Neuron (in vitro differentiated cells): ENCODE data around the gene AATK.

Source experiments
- H2AFZ ChIP-seq: one replicate; pipeline ENCODE4 v1.6.1; 2013; ENCODE audit warnings: low read depth, mild to moderate bottlenecking, inconsistent platforms, low read length, moderate library complexity
- H3K27me3 ChIP-seq: one replicate; pipeline ENCODE4 v1.6.1; 2013; ENCODE audit warnings: low read length; ENCODE audit not compliant: insufficient read depth
- H3K36me3 ChIP-seq: one replicate; pipeline ENCODE4 v1.6.1; 2013; ENCODE audit warnings: low read length; ENCODE audit not compliant: insufficient read depth
- H3K4me1 ChIP-seq: one replicate; pipeline ENCODE4 v1.6.1; 2013; ENCODE audit warnings: low read length; ENCODE audit not compliant: insufficient read depth
- H3K4me3 ChIP-seq: 2 replicates; pipeline ENCODE4 v1.5.1; 2013; ENCODE audit warnings: mild to moderate bottlenecking, low read length, moderate library complexity
- H3K9me3 ChIP-seq: one replicate; pipeline ENCODE4 v1.6.1; 2013; ENCODE audit warnings: low read length

AATK gene

GRCh38 chr17:81127133-81127455 lies 38.9 kb downstream of the AATK start:
- no peaks in the 10 kb centered on the region for H3K36me3 ChIP-seq
- H3K27me3 ChIP-seq, result no peaks in the 10 kb centered on the region
- H2AFZ ChIP-seq, result no peak overlapping the region
- no peak overlapping the region for H3K4me3 ChIP-seq
- H3K4me1 ChIP-seq, result peaks cover 41% of the 10 kb centered on the region
- no peaks in the 10 kb centered on the region for H3K9me3 ChIP-seq

GRCh38 chr17:81126281-81127132 lies 39.5 kb downstream of the AATK start:
- Histone ChIP-seq H2AFZ (no peak overlapping the region), H3K27me3 (no peaks in the 10 kb centered on the region), H3K9me3 (no peaks in the 10 kb centered on the region), H3K4me1 (peaks cover 41% of the 10 kb centered on the region), H3K4me3 (no peak overlapping the region), H3K36me3 (no peaks in the 10 kb centered on the region)

- no peak overlapping the region for H2AFZ ChIP-seq
- no peaks in the 10 kb centered on the region for H3K9me3 ChIP-seq
- H3K4me1 ChIP-seq, result peaks cover 32% of the 10 kb centered on the region
- H3K4me3 ChIP-seq, result no peak overlapping the region
- H3K27me3 ChIP-seq, result no peaks in the 10 kb centered on the region
- no peaks in the 10 kb centered on the region for H3K36me3 ChIP-seq
Measured at GRCh38 chr17:81125573-81126081, 40.4 kb downstream of the AATK start.

DNA sequence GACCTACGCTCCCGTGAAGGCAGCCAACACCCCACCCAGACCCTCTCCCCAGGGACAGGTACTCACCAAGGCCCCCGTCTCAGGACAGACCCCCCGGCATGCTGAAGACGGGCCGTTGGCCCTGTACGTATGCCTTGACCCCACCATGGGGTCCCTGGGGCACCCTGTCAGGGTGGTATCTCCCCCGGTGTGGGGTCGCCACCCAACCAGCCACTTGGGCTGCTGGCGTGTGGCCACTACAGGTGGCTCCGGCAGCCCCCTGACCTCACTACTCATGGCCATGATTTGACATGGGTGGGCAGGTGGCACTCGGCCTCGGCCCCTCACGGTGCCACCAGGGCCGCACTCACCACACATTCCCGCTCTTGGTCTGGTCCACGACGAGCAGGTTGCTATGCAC lies 41.6 kb downstream of the AATK start:
- Histone ChIP-seq H3K9me3 (no peaks in the 10 kb centered on the region), H3K27me3 (no peaks in the 10 kb centered on the region), H2AFZ (no peak overlapping the region), H3K4me1 (peaks cover 19% of the 10 kb centered on the region), H3K36me3 (no peaks in the 10 kb centered on the region), H3K4me3 (no peak overlapping the region)

DNA sequence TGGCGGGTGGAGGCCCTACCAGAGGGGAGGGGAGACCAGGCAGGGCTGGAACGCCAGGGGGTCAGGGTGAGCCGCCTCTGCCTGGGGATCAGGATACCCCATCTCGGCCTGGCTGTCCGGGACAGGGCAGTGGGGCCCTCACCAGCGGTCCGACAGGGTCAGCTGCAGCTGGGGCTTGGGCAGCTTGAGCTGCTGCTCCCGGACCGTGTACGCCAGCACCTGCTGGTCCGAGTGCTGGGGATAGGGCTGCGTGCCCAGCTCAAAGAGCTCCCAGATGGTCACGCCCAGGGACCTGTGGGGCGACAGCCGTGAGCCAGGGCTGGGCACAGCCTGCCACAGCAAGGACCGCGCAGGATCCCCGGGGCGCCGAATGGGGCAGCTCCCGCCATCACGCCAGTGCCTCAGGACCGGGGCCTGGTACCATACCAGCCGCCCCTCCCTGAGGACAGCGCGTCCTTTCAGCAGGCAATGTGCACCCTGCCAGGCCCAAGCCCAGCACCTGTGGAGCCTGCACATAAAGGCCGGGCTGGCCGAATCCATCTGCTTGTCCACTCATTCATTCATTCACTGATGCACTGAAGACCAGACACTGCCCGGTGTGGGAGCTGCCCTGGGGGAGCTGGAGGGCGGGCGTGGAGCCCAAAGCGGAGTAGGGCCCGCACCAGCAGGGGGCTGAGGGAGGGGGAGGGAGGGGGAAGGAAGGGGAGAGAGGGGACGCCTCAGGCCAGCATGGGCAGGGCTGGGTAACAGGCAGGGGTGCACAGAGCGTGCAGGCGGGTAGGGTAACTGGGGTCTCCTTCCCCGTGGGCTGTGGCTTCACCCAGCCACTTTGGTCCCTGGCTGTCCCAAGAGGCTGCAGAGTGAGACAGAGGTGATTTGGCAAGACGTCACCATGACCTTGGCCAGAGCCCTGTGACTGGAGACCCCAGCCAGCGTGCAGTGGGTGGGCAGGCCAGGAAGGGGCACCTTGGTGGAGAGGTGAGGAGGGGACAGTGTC lies 42.7 kb downstream of the AATK start:
- no peaks in the 10 kb centered on the region for H3K36me3 ChIP-seq
- H3K9me3 ChIP-seq, result no peaks in the 10 kb centered on the region
- H3K4me1 ChIP-seq, result peaks cover 15% of the 10 kb centered on the region
- H3K27me3 ChIP-seq, result no peaks in the 10 kb centered on the region
- H3K4me3 ChIP-seq, result no peak overlapping the region
- H2AFZ ChIP-seq, result no peak overlapping the region

DNA sequence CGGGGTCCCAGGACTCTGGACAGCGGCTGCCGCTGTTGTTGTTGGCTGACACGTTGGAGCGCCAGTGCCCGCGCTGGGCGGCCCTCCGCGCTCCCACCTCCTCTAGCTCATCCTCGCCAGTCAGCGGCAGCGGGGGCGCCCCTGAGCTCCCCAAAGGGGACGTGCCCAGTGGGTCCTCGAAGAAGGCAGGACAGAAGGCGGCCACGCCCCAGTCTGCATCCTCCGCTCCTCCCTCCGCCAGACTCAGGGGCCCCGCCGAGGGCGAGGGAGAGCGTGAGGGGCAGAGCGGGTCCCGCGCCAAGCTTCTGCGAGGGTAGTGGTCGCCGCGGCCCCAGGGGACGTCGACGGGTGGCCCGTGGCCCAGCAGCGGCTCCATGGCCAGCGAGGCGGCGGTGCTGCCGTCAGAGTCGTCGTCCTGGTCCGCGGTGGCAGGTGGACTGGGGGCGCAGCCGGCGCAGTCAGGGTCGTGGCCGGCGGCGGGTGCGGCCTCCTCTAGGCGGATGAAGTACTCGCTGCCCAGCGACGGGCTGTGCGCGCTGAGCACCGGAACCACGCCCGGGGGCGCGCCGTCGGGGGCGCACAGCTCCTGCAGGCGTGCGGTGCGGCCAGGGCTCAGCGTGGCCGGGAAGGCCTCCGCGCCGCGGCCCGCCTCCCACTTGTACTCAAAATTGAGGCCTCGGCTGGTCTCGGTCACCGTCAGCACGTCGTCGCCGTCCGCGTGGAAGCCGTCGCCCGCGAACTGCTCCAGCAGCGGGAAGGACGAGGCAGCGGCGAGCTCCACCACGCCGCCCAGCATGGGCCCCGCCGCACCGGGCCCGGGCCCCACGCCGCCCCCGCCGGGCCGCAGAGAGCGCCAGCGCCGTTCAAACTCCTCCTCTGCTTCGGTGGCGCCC lies 43.9 kb downstream of the AATK start:
- peaks cover 8% of the 10 kb centered on the region for H3K4me1 ChIP-seq
- no peaks in the 10 kb centered on the region for H3K36me3 ChIP-seq
- H2AFZ ChIP-seq, result no peak overlapping the region
- H3K27me3 ChIP-seq, result no peaks in the 10 kb centered on the region
- no peaks in the 10 kb centered on the region for H3K9me3 ChIP-seq
- H3K4me3 ChIP-seq, result no peak overlapping the region

DNA sequence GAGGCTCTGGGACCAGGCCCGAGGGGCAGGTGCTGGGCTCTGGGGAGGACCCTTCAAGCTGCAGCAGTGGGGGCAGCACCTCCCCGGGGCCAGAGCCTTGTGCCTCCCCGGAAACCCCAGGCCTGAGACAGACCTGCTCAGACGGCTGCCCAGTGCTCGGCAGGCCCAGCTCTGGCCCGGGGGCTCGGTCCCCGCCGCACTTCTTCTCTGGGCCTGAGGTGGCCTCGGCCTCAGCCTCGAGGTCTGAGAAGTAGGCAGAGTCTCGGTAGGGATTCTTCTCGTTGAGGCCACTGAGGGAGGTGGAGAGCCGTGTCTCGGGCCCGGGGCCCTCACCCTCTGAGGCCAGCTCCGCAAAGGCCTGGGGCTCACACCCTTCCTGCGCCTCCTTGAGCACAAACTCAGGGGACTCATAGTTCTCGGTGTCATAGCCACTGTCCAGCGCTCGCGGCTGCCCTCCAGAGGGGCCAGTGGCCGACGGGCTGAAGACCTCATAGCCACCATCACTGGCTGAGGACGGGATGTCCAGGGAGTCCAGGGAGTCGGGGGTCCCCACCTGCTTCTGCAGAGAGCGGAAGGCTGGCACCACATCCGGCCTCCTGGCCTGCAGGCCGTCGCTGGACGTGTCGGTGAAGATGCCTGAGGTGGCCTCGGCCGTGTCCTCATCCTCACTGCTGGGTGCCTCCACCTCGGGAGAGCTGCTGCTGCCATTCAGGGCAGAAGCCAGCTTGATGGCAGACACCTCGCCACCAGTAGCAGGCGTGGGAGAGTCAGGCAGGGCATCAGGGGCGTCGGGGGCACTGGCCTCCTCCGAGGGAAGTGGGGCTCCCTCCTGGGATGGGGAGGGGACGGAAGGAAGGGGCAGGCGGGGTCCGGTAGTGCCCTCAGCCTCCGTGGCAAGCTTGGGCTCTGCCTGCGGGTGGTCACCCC lies 45.1 kb downstream of the AATK start:
- Histone ChIP-seq H2AFZ (no peak overlapping the region), H3K4me3 (no peak overlapping the region), H3K4me1 (no peaks in the 10 kb centered on the region), H3K27me3 (no peaks in the 10 kb centered on the region), H3K36me3 (no peaks in the 10 kb centered on the region), H3K9me3 (no peaks in the 10 kb centered on the region)

- Histone ChIP-seq H3K36me3 (no peaks in the 10 kb centered on the region), H2AFZ (no peak overlapping the region), H3K9me3 (no peaks in the 10 kb centered on the region), H3K27me3 (no peaks in the 10 kb centered on the region), H3K4me1 (no peaks in the 10 kb centered on the region), H3K4me3 (no peak overlapping the region)
Measured at GRCh38 chr17:81120149-81120484, 45.9 kb downstream of the AATK start.

DNA sequence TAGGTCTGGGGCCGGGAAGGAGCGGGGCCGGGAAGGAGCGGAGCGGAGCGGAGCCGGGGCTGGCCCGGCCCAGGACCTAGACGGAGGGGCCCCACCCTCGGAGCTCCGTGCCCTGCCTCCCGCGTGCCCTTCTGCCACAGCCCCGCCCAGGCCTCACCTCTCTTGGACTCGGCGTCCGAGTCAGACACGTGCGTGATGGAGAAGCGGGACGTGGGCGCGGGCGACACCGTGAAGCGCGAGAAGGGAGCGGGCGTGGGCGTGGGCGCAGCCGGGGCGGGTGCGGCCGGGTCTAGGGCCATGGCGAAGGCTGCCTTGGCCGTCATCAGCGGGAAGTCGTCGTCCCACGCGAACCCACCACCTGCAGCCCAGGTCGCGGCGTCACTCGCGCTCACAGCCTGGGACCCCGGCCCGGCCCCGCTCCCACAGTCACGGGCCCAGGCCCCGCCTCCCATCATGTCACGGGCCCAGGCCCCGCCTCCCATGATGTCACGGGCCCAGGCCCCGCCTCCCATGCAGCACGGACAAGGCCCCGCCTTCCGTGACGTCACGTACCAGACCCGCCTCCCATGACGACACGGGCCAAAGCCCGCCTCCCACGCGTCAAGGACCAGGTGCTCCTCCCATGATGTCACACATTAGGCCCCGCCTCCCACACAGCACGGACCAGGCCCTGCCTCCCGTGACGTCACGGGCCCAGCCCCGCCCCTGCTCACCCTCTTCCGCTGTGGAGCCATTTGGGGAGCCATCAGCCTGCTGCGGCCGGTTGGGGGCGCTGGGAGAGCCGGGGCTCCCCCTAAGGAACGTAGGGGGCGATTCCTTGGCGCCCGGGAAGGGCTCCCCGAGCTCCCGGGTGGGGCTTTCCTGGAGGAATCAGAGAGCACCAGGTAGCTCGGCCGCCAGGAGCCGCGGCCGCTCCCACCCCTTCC lies 46.5 kb downstream of the AATK start:
- Histone ChIP-seq H3K9me3 (no peaks in the 10 kb centered on the region), H3K4me3 (no peak overlapping the region), H2AFZ (no peak overlapping the region), H3K36me3 (peaks cover 4% of the 10 kb centered on the region), H3K27me3 (no peaks in the 10 kb centered on the region), H3K4me1 (no peaks in the 10 kb centered on the region)

GRCh38 chr17:81118308-81119221 lies 47.5 kb downstream of the AATK start:
- H3K36me3 ChIP-seq, result peaks cover 4% of the 10 kb centered on the region

More at GRCh38 chr17:81118308-81119221, 47.5 kb downstream of the AATK start:
- H2AFZ ChIP-seq, result no peak overlapping the region
- H3K9me3 ChIP-seq, result no peaks in the 10 kb centered on the region
- no peaks in the 10 kb centered on the region for H3K27me3 ChIP-seq
- H3K4me3 ChIP-seq, result no peak overlapping the region
- no peaks in the 10 kb centered on the region for H3K4me1 ChIP-seq
